ENCODE data around the gene CD40LG.

Gene CD40LG

GRCh38 chrX:136629084-136629750, 18.7 kb upstream of the CD40LG start:
- no peak for ATAC-seq (replicated peaks)
- no peak overlapping the region for H3K4me3 Mint-ChIP-seq
- no peak for DNase-seq
- H3K9me3 Mint-ChIP-seq, result no peaks in the 10 kb centered on the region
- H3K27me3 Mint-ChIP-seq, result peaks cover 0 to 4% of the 10 kb centered on the region in 2 donors
- H3K27ac Mint-ChIP-seq, result no peak overlapping the region
- no peaks in the 10 kb centered on the region for H3K36me3 Mint-ChIP-seq
- H3K4me1 Mint-ChIP-seq, result peaks cover 4% of the 10 kb centered on the region in 2 donors

DNA sequence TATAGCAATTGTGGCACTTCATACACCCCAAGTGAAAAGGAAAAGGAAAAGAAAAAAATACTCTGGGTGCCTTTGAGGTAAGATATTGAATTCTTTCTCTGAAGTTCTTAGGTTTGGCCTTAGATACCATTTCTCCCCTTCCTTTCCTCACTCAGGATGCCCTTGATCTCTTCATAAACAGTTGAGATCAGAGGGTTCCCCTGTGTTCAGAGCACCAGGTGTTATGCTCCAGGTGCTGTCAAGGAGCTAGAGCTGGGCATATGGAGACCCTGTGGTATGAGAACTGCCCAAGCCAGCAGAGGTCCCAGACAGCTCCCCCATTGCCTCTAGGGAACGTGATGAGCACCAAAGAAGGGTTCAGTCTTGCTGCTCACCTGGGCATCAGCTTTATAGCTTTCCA, 17.1 kb upstream of the CD40LG start:
- peaks cover 4 to 9% of the 10 kb centered on the region in 2 donors for H3K4me1 Mint-ChIP-seq
- H3K27ac Mint-ChIP-seq, result no peak overlapping the region
- no peaks in the 10 kb centered on the region for H3K36me3 Mint-ChIP-seq
- H3K4me3 Mint-ChIP-seq, result no peak overlapping the region
- DNase-seq (no peak), ATAC-seq (replicated peaks) (no peak)
- H3K27me3 Mint-ChIP-seq, result peaks cover 0 to 4% of the 10 kb centered on the region in 2 donors
- no peaks in the 10 kb centered on the region for H3K9me3 Mint-ChIP-seq

DNA sequence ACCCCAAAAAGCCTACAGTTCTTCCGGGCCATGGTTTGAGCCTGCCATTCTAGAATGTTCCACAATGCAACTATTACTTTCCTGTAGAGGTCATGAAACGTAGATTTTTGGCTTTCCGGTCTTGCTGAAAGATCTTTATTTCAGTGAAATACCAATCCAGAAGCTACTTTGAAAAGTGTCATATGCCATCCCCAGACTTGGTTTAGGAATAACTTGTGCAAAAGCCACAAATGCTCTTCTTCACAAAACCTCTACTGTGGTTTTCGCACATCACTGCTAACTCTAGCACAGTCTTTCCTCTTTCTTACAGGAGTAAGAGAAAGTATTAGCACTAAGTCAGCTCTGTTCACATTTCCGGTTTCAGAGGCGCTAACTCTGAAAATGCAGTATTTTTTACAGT, 12.7 kb upstream of the CD40LG start:
- peak in 1 of 2 donors; percentile 27 for ATAC-seq (replicated peaks)
- H3K9me3 Mint-ChIP-seq, result no peaks in the 10 kb centered on the region
- H3K4me3 Mint-ChIP-seq, result no peak overlapping the region

GRCh38 chrX:136636121-136636520, 11.8 kb upstream of the CD40LG start:
- H3K4me3 Mint-ChIP-seq, result no peak overlapping the region
- H3K36me3 Mint-ChIP-seq, result no peaks in the 10 kb centered on the region
- H3K4me1 Mint-ChIP-seq, result peaks cover 0 to 6% of the 10 kb centered on the region in 2 donors
- DNase-seq (no peak), ATAC-seq (replicated peaks) (no peak)
- H3K27me3 Mint-ChIP-seq, result peaks cover 0 to 4% of the 10 kb centered on the region in 2 donors
- no peak overlapping the region for H3K27ac Mint-ChIP-seq
- no peaks in the 10 kb centered on the region for H3K9me3 Mint-ChIP-seq

More for the DNA sequence above, 12.7 kb upstream of the CD40LG start:
- H3K27me3 Mint-ChIP-seq, result peaks cover 0 to 4% of the 10 kb centered on the region in 2 donors
- H3K4me1 Mint-ChIP-seq, result peaks cover 0 to 6% of the 10 kb centered on the region in 2 donors
- H3K36me3 Mint-ChIP-seq, result no peaks in the 10 kb centered on the region
- no peak for DNase-seq
- no peak overlapping the region for H3K27ac Mint-ChIP-seq

DNA sequence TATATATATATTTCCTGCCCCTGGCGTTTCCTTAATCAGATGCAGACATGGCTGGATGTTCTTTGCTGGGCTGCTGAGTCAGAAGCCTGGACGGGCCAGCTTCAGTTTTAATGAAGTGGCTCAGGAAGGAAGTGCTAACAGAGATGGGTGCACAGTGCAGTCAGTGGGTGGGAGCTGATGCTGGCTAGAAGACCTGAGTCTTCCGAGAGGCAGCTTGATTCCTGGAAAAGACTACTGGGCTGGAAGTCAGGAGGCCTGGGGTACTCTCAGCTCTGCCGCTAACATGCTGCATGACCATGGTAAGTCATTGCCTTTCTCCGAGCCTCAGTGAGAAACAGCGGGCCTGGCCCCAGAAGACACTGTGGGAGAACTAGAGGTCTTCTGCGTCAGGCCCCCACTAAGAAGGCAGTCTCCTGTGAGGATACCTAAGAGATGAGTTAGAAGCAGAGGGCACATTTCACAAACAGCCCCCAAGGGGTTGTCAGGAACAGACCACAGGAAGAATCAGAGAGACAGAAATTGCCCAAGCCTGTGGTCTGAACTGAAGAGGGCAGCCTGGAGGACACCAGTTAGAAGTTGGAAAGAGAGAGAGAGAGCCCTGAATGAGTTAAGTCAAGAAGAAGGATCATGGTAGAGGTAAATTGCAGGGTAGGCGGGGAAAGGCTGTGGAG, 8.3 kb upstream of the CD40LG start:
- Mint-ChIP-seq H3K4me1 (peaks cover 0 to 6% of the 10 kb centered on the region in 2 donors), H3K9me3 (no peaks in the 10 kb centered on the region), H3K4me3 (no peak overlapping the region), H3K27ac (no peak overlapping the region), H3K36me3 (no peaks in the 10 kb centered on the region), H3K27me3 (peaks cover 0 to 4% of the 10 kb centered on the region in 2 donors)
- ATAC-seq (replicated peaks) (no peak), DNase-seq (no peak)

DNA sequence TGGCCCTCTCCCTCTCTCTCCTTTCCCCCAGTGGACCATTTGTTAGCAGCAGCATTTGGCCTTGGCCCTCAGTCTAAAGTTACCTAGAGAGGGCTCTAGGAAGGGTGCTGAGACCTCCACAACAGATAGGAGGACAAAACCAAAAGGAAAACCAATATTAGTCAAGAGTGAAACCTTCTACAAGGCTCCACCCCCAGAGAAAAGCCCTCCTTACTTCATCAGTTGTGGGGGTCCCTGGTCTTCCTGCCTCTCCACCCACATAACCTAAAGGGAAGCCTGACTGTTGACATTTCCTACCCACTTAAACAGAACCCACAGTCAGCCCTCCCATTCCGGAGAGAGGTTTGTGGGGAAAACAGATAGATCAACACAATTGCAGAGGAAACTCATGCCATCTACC, 4.7 kb upstream of the CD40LG start:
- DNase-seq (no peak), ATAC-seq (replicated peaks) (no peak)
- Mint-ChIP-seq H3K27me3 (no peaks in the 10 kb centered on the region), H3K36me3 (no peaks in the 10 kb centered on the region), H3K27ac (no peak overlapping the region), H3K4me1 (no peaks in the 10 kb centered on the region), H3K9me3 (no peaks in the 10 kb centered on the region), H3K4me3 (no peak overlapping the region)

GRCh38 chrX:136646602-136647239, 1.2 kb upstream of the CD40LG start:
- no peaks in the 10 kb centered on the region for H3K36me3 Mint-ChIP-seq
- H3K27me3 Mint-ChIP-seq, result no peaks in the 10 kb centered on the region
- no peak overlapping the region for H3K27ac Mint-ChIP-seq
- DNase-seq (no peak), ATAC-seq (replicated peaks) (no peak)
- H3K4me1 Mint-ChIP-seq, result no peaks in the 10 kb centered on the region
- no peak overlapping the region for H3K4me3 Mint-ChIP-seq
- H3K9me3 Mint-ChIP-seq, result no peaks in the 10 kb centered on the region

DNA sequence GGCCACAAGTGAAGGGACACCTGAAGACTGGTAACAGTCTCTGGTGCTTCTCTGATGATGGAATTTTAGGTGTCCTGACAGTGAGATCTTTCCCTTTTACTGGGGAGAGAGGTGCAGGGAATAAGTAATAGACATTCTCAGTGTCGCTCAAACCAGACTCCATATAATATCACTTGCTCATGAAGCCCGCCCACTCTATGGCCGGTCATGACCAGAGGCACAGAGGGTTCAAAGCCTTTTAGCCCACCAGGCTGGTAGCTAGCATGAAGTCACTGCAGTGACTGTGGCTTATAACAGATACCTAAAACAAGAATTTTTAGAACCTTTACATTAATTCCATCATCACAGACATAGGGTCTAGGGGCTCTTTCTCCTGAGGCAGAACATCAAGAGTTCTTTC, 2.9 kb downstream of the CD40LG start:
- ATAC-seq (replicated peaks) (no peak), DNase-seq (no peak)
- no peaks in the 10 kb centered on the region for H3K27me3 Mint-ChIP-seq
- H3K4me3 Mint-ChIP-seq, result no peak overlapping the region
- peaks cover 0 to 1% of the 10 kb centered on the region in 2 donors for H3K36me3 Mint-ChIP-seq
- no peak overlapping the region for H3K27ac Mint-ChIP-seq
- no peaks in the 10 kb centered on the region for H3K4me1 Mint-ChIP-seq
- H3K9me3 Mint-ChIP-seq, result no peaks in the 10 kb centered on the region

GRCh38 chrX:136652822-136653723, 5.1 kb downstream of the CD40LG start:
- no peak overlapping the region for H3K4me3 Mint-ChIP-seq
- H3K27me3 Mint-ChIP-seq, result no peaks in the 10 kb centered on the region

GRCh38 chrX:136656361-136656964, 8.5 kb downstream of the CD40LG start:
- H3K9me3 Mint-ChIP-seq, result no peaks in the 10 kb centered on the region
- peaks cover 0 to 1% of the 10 kb centered on the region in 2 donors for H3K36me3 Mint-ChIP-seq
- H3K4me3 Mint-ChIP-seq, result no peak overlapping the region
- ATAC-seq (replicated peaks) (no peak), DNase-seq (no peak)
- peaks cover 5 to 8% of the 10 kb centered on the region in 2 donors for H3K4me1 Mint-ChIP-seq
- H3K27me3 Mint-ChIP-seq, result no peaks in the 10 kb centered on the region
- no peak overlapping the region for H3K27ac Mint-ChIP-seq

More at GRCh38 chrX:136652822-136653723, 5.1 kb downstream of the CD40LG start:
- ATAC-seq (replicated peaks) (no peak), DNase-seq (no peak)
- H3K27ac Mint-ChIP-seq, result no peak overlapping the region
- peaks cover 0 to 2% of the 10 kb centered on the region in 2 donors for H3K4me1 Mint-ChIP-seq
- no peaks in the 10 kb centered on the region for H3K9me3 Mint-ChIP-seq
- peaks cover 0 to 1% of the 10 kb centered on the region in 2 donors for H3K36me3 Mint-ChIP-seq

DNA sequence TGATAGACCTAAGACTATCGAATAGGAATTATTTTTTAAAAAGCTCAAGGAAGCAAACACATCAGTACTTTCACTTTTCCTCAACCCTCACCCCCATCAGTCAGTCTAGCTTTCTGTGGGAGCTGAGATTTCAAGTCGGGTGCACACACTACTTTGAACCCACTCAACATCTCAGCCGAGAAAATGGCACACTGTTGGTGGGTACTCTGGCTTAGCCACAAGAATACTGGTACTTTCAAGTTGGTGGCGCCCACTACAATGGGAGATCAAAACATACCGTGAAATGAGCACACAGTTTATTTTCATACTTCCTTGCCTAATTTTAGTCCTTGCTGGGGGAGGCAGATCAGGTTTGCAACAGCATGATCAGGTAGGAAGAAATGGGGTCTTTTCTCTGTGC, 10.2 kb downstream of the CD40LG start:
- no peak for ATAC-seq (replicated peaks)
- Mint-ChIP-seq H3K4me1 (peaks cover 5 to 8% of the 10 kb centered on the region in 2 donors), H3K27ac (no peak overlapping the region)

GRCh38 chrX:136659174-136659573, 11.2 kb downstream of the CD40LG start:
- H3K9me3 Mint-ChIP-seq, result no peaks in the 10 kb centered on the region
- no peaks in the 10 kb centered on the region for H3K27me3 Mint-ChIP-seq
- peaks cover 0 to 6% of the 10 kb centered on the region in 2 donors for H3K36me3 Mint-ChIP-seq
- no peak for ATAC-seq (replicated peaks)
- H3K27ac Mint-ChIP-seq, result no peak overlapping the region
- H3K4me3 Mint-ChIP-seq, result no peak overlapping the region
- peaks cover 5 to 8% of the 10 kb centered on the region in 2 donors for H3K4me1 Mint-ChIP-seq
- DNase-seq, result no peak

More for the DNA sequence above, 10.2 kb downstream of the CD40LG start:
- Mint-ChIP-seq H3K9me3 (no peaks in the 10 kb centered on the region), H3K27me3 (no peaks in the 10 kb centered on the region), H3K4me3 (no peak overlapping the region), H3K36me3 (no peaks in the 10 kb centered on the region)
- no peak for DNase-seq

- peaks cover 5 to 8% of the 10 kb centered on the region in 2 donors for H3K4me1 Mint-ChIP-seq
- no peaks in the 10 kb centered on the region for H3K27me3 Mint-ChIP-seq
- no peak for ATAC-seq (replicated peaks)
- no peak overlapping the region for H3K4me3 Mint-ChIP-seq
- peaks cover 5 to 15% of the 10 kb centered on the region in 2 donors for H3K36me3 Mint-ChIP-seq
- no peak for DNase-seq
- no peak overlapping the region for H3K27ac Mint-ChIP-seq
- no peaks in the 10 kb centered on the region for H3K9me3 Mint-ChIP-seq
Measured at GRCh38 chrX:136660896-136661295, 12.9 kb downstream of the CD40LG start.

DNA sequence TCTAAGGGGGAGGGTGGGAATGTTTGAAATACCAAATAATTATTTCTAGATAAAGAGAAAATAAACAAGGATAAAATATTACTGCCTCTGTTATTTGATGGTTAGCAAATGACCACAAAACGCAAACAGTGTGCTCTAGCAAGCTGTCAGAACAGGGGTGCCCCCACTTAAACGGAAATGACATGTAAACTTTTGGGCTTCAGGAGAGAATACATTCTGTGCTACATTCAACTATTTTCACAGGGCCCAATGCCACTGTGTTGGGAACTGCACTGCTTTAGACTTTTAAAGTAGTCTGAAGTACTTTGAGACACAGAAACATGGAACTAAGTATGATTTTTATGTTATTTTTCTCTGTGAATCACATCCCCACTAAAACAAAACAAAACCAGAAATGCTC, 14.1 kb downstream of the CD40LG start:
- Mint-ChIP-seq H3K4me3 (no peak overlapping the region), H3K27ac (no peak overlapping the region), H3K36me3 (peaks cover 9 to 17% of the 10 kb centered on the region in 2 donors), H3K4me1 (peaks cover 5 to 6% of the 10 kb centered on the region in 2 donors), H3K9me3 (no peaks in the 10 kb centered on the region), H3K27me3 (no peaks in the 10 kb centered on the region)
- no peak for ATAC-seq (replicated peaks)
- no peak for DNase-seq

All from stimulated activated naive B cell treated with anti-CD40 and anti-IgM and Interleukin-4, amounts not matched to agents 10 μg/mL and 1 μg/mL and 100 μg/mL, for 72 hours (primary cell).